NT2/D1 (cell line): ENCODE results near the gene TM4SF1.

Source experiments
- DNase-seq: peaks from one replicate; pipeline ENCODE4 v3.0.0-alpha.2; 2011; ENCODE audit warnings: low read depth, low spot score
- H3K27me3 ChIP-seq: 2 replicates; pipeline ENCODE4 v1.6.0; 2011; ENCODE audit warnings: mild to moderate bottlenecking; ENCODE audit not compliant: insufficient read length, insufficient read depth
- H3K36me3 ChIP-seq: 2 replicates; pipeline ENCODE4 v1.6.1; 2011; ENCODE audit warnings: mild to moderate bottlenecking, low read length, mixed read lengths; ENCODE audit not compliant: insufficient read depth, insufficient read length
- H3K4me1 ChIP-seq: 2 replicates; pipeline ENCODE4 v1.5.1; 2011; ENCODE audit not compliant: insufficient read depth, insufficient read length
- H3K4me3 ChIP-seq: 2 replicates; pipeline ENCODE4 v1.5.1; 2011; ENCODE audit warnings: low read depth; ENCODE audit not compliant: insufficient read length
- H3K9ac ChIP-seq: 2 replicates; pipeline ENCODE4 v1.6.0; 2011; ENCODE audit warnings: low read depth; ENCODE audit not compliant: insufficient read length
- H3K9me3 ChIP-seq: 2 replicates; pipeline ENCODE4 v1.5.1; 2011; ENCODE audit warnings: mild to moderate bottlenecking, low read length; ENCODE audit not compliant: insufficient read depth
- SUZ12 ChIP-seq: IDR thresholded peaks from 2 replicates; pipeline ENCODE4 v1.6.1; 2011; ENCODE audit not compliant: insufficient read length, insufficient read depth; ENCODE audit errors: extremely low read depth
- YY1 ChIP-seq: IDR thresholded peaks from 2 replicates; pipeline ENCODE4 v1.6.1; 2011; ENCODE audit not compliant: insufficient read length, insufficient read depth
- ZNF274 ChIP-seq: IDR thresholded peaks from 2 replicates; pipeline ENCODE4 v1.6.1; 2011; ENCODE audit warnings: mild to moderate bottlenecking, low read depth, low read length

Gene TM4SF1

GRCh38 chr3:149395107-149396089, 17.9 kb upstream of the TM4SF1 start:
- H3K9ac ChIP-seq: no peak overlapping the region
- H3K36me3 ChIP-seq: no peaks in the 10 kb centered on the region
- H3K4me3 ChIP-seq: no peak overlapping the region
- DNase-seq: no peak
- H3K4me1 ChIP-seq: no peaks in the 10 kb centered on the region
- no peak for TF ChIP-seq YY1
- TF ChIP-seq SUZ12: no peak
- no peak for TF ChIP-seq ZNF274
- no peaks in the 10 kb centered on the region for H3K9me3 ChIP-seq
- H3K27me3 ChIP-seq: no peaks in the 10 kb centered on the region

GRCh38 chr3:149393345-149394160, 16.1 kb upstream of the TM4SF1 start:
- Histone ChIP-seq H3K27me3 (no peaks in the 10 kb centered on the region), H3K4me3 (no peak overlapping the region), H3K9ac (no peak overlapping the region), H3K4me1 (no peaks in the 10 kb centered on the region), H3K9me3 (no peaks in the 10 kb centered on the region; the same call in 1 of the 2 replicates), H3K36me3 (no peaks in the 10 kb centered on the region)
- TF ChIP-seq YY1: no peak
- no peak for TF ChIP-seq SUZ12
- TF ChIP-seq ZNF274: no peak
- DNase-seq: peak; percentile 76

GRCh38 chr3:149391960-149392359, 14.5 kb upstream of the TM4SF1 start:
- Histone ChIP-seq H3K4me1 (no peaks in the 10 kb centered on the region), H3K36me3 (no peaks in the 10 kb centered on the region), H3K9ac (no peak overlapping the region), H3K4me3 (no peak overlapping the region), H3K9me3 (no peaks in the 10 kb centered on the region; the same call in 1 of the 2 replicates), H3K27me3 (no peaks in the 10 kb centered on the region)
- no peak for DNase-seq
- TF ChIP-seq SUZ12 (no peak), ZNF274 (no peak), YY1 (no peak)

GRCh38 chr3:149390772-149391212, 13.3 kb upstream of the TM4SF1 start:
- Histone ChIP-seq H3K27me3 (no peaks in the 10 kb centered on the region), H3K4me3 (no peak overlapping the region), H3K36me3 (no peaks in the 10 kb centered on the region), H3K9me3 (no peaks in the 10 kb centered on the region; the same call in 1 of the 2 replicates), H3K9ac (no peak overlapping the region), H3K4me1 (no peaks in the 10 kb centered on the region)
- no peak for DNase-seq
- TF ChIP-seq SUZ12 (no peak), YY1 (no peak), ZNF274 (no peak)

DNA sequence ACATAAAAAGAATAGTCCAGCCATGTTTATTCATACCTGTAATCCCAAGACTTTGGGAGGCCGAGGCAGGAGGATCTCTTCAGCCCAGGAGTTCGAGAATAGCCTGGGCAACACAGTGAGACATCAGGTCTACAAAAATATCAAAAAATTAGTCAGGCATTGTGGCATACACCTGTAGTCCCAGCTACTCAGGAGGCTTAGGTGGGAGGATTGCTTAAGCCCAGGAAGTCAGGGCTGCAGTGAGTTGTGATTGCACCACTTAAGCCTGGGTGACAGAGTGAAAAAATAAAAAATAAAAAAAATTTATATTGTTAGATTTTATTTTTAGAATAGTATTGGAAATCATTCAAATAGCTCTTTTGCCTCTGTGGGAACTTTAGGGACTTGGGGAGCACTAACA, 12.8 kb upstream of the TM4SF1 start:
- Histone ChIP-seq H3K4me1 (no peaks in the 10 kb centered on the region), H3K4me3 (no peak overlapping the region)

GRCh38 chr3:149388531-149389417, 11.3 kb upstream of the TM4SF1 start:
- H3K9me3 ChIP-seq: no peaks in the 10 kb centered on the region; the same call in 1 of the 2 replicates
- no peak overlapping the region for H3K4me3 ChIP-seq
- no peaks in the 10 kb centered on the region for H3K36me3 ChIP-seq
- no peak overlapping the region for H3K9ac ChIP-seq
- no peaks in the 10 kb centered on the region for H3K27me3 ChIP-seq
- TF ChIP-seq ZNF274: no peak
- TF ChIP-seq SUZ12: no peak
- no peak for TF ChIP-seq YY1
- H3K4me1 ChIP-seq: no peaks in the 10 kb centered on the region
- DNase-seq: no peak

More for the DNA sequence above, 12.8 kb upstream of the TM4SF1 start:
- H3K27me3 ChIP-seq: no peaks in the 10 kb centered on the region
- TF ChIP-seq SUZ12: no peak
- no peak for TF ChIP-seq ZNF274
- no peak for TF ChIP-seq YY1
- DNase-seq: no peak
- no peaks in the 10 kb centered on the region for H3K36me3 ChIP-seq
- no peak overlapping the region for H3K9ac ChIP-seq
- no peaks in the 10 kb centered on the region; the same call in 1 of the 2 replicates for H3K9me3 ChIP-seq
